ENCODE measurements around the gene NALCN.

Gene NALCN

DNA sequence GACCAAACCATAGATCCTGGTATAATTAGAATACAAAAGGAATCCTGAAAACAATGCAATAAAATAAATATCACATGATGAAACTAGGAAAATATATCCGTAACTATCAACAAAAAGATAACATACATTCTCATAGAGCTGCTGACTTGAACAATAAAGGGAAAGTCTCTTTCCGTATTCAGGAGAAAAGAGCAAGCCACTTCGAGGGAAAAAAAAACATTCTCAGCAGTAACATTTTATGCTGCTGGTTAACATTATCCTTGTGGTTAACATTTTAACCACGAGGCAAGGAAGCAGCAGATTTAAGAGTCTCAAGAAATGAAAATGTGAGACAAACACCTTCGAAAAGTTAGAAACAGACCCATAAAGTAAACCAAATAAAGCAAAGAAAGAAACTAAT, 25.8 kb downstream of the NALCN start:
- H3K36me3 ChIP-seq (ENCODE audit: control insufficient read depth in 1 of 2, insufficient read depth in 2 of 2, low read depth in 1 of 2, low read length in 2 of 2) = no peaks in the 10 kb centered on the region
- no peak overlapping the region for H4K91ac ChIP-seq (ENCODE audit: low read length)
- no peak overlapping the region for H3K18ac ChIP-seq (ENCODE audit: low read depth in 1 of 2, low read length in 2 of 2)
- H2BK15ac ChIP-seq (ENCODE audit: low read depth, poor library complexity, severe bottlenecking) = no peak overlapping the region
- H3K27ac ChIP-seq (ENCODE audit: low read length, poor library complexity, severe bottlenecking) = no peak overlapping the region
- H2AK5ac ChIP-seq (ENCODE audit: low read length, severe bottlenecking) = no peak overlapping the region
- H3K14ac ChIP-seq (ENCODE audit: low read length in 2 of 2) = no peak overlapping the region
- no peak overlapping the region for H2BK5ac ChIP-seq (ENCODE audit: low read depth, low read length, poor library complexity, severe bottlenecking)
- H3K4me1 ChIP-seq (ENCODE audit: control insufficient read depth, insufficient read depth, low read depth, low read length) = no peaks in the 10 kb centered on the region
- no peak overlapping the region for H2BK12ac ChIP-seq (ENCODE audit: low read length in 2 of 2)
- 23% methylated on average over 4 of the region's 5 CpGs for WGBS
- no peak overlapping the region for H3K4ac ChIP-seq (ENCODE audit: low read depth in 1 of 2, low read length in 2 of 2)
- no peaks in the 10 kb centered on the region for H3K9me3 ChIP-seq (ENCODE audit: control insufficient read depth, low read length)
- no peaks in the 10 kb centered on the region for H3K79me1 ChIP-seq (replicated peaks; ENCODE audit: low read length, poor library complexity, severe bottlenecking)
- no peak overlapping the region for H3K23ac ChIP-seq (ENCODE audit: low read length in 2 of 2)
- H4K8ac ChIP-seq (ENCODE audit: low read length) = no peak overlapping the region
- peak; percentile 58 for DNase-seq
- H3K4me3 ChIP-seq (ENCODE audit: insufficient read depth in 1 of 2, low read depth in 1 of 2, low read length in 2 of 2) = no peak overlapping the region
- no peak overlapping the region for H2BK120ac ChIP-seq (ENCODE audit: low read depth, low read length)
- no peak overlapping the region for H3K9ac ChIP-seq (ENCODE audit: low read length)
- H3K27me3 ChIP-seq (ENCODE audit: control insufficient read depth in 1 of 2, insufficient read depth in 1 of 2, low read length in 2 of 2) = no peaks in the 10 kb centered on the region
- peak overlapping the region; percentile 39 for H3K4me2 ChIP-seq (ENCODE audit: low read length, poor library complexity, severe bottlenecking)
- H2AFZ ChIP-seq (ENCODE audit: low read depth, low read length) = no peak overlapping the region

DNA sequence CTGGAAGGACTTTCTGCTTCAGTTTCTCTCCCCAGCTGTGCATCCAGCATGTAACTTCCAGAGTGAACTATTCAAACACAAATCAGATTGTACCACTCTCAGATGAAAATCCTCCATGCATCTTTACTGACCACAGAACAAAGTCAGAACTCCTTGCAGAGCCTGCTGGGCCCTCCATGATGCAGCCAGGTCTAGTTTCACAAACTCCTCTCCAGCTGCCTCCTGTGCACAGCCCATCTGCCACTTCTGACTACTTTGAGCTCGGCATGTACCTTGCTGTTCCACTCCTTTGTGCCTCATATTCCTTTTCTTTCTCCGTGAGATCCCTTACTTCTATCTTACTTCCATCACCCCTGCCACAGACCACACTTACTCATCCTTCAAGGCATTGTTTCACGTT, 31.4 kb downstream of the NALCN start:
- Histone ChIP-seq H4K91ac (ENCODE audit: low read length) (no peak overlapping the region), H2AFZ (ENCODE audit: low read depth, low read length) (no peak overlapping the region), H3K14ac (ENCODE audit: low read length in 2 of 2) (peak overlapping the region in 1 of 2 experiments; percentile 68), H2BK5ac (ENCODE audit: low read depth, low read length, poor library complexity, severe bottlenecking) (no peak overlapping the region), H3K9me3 (ENCODE audit: control insufficient read depth, low read length) (no peaks in the 10 kb centered on the region), H3K79me1 (replicated peaks; ENCODE audit: low read length, poor library complexity, severe bottlenecking) (no peaks in the 10 kb centered on the region), H4K8ac (ENCODE audit: low read length) (no peak overlapping the region), H2BK120ac (ENCODE audit: low read depth, low read length) (no peak overlapping the region), H3K27ac (ENCODE audit: low read length, poor library complexity, severe bottlenecking) (no peak overlapping the region), H3K18ac (ENCODE audit: low read depth in 1 of 2, low read length in 2 of 2) (no peak overlapping the region), H2BK12ac (ENCODE audit: low read length in 2 of 2) (peak overlapping the region in 1 of 2 experiments; percentile 71), H3K4me1 (ENCODE audit: control insufficient read depth, insufficient read depth, low read depth, low read length) (no peaks in the 10 kb centered on the region), H3K23ac (ENCODE audit: low read length in 2 of 2) (peak overlapping the region in 1 of 2 experiments; percentile 73), H2BK15ac (ENCODE audit: low read depth, poor library complexity, severe bottlenecking) (no peak overlapping the region), H3K9ac (ENCODE audit: low read length) (no peak overlapping the region), H3K4ac (ENCODE audit: low read depth in 1 of 2, low read length in 2 of 2) (no peak overlapping the region), H3K4me3 (ENCODE audit: insufficient read depth in 1 of 2, low read depth in 1 of 2, low read length in 2 of 2) (no peak overlapping the region), H3K36me3 (ENCODE audit: control insufficient read depth in 1 of 2, insufficient read depth in 2 of 2, low read depth in 1 of 2, low read length in 2 of 2) (no peaks in the 10 kb centered on the region), H3K4me2 (ENCODE audit: low read length, poor library complexity, severe bottlenecking) (no peak overlapping the region), H2AK5ac (ENCODE audit: low read length, severe bottlenecking) (no peak overlapping the region), H3K27me3 (ENCODE audit: control insufficient read depth in 1 of 2, insufficient read depth in 1 of 2, low read length in 2 of 2) (no peaks in the 10 kb centered on the region)
- DNase-seq = no peak
- 83% methylated on average over 3 of the region's 3 CpGs for WGBS

DNA sequence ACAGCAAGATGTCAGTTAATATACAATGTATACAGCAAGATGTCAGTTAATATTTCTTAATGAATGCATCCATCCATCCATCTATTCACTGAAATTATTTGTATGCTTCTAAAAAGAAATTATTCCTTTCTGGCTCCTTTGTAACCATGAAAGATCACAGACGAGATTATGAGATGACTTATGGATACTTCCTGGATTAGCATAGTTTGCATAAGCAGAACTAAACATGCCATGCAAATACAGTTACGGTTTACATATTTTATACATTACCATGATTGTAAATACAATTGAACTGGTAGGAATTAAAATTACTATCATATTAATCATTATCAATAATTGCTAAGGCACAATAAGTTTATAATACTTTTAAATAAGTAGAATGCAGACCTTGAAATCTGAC, 32.7 kb downstream of the NALCN start:
- no peaks in the 10 kb centered on the region for H3K27me3 ChIP-seq (ENCODE audit: control insufficient read depth in 1 of 2, insufficient read depth in 1 of 2, low read length in 2 of 2)
- H3K36me3 ChIP-seq (ENCODE audit: control insufficient read depth in 1 of 2, insufficient read depth in 2 of 2, low read depth in 1 of 2, low read length in 2 of 2) = no peaks in the 10 kb centered on the region
- no peak for DNase-seq
- H4K8ac ChIP-seq (ENCODE audit: low read length) = no peak overlapping the region
- no CpG with 5 or more reads among the region's 2 CpGs for WGBS
- H2AFZ ChIP-seq (ENCODE audit: low read depth, low read length) = no peak overlapping the region
- H3K9ac ChIP-seq (ENCODE audit: low read length) = no peak overlapping the region
- H2BK120ac ChIP-seq (ENCODE audit: low read depth, low read length) = no peak overlapping the region
- no peak overlapping the region for H3K4ac ChIP-seq (ENCODE audit: low read depth in 1 of 2, low read length in 2 of 2)
- no peak overlapping the region for H3K18ac ChIP-seq (ENCODE audit: low read depth in 1 of 2, low read length in 2 of 2)
- no peaks in the 10 kb centered on the region for H3K4me1 ChIP-seq (ENCODE audit: control insufficient read depth, insufficient read depth, low read depth, low read length)
- H3K4me3 ChIP-seq (ENCODE audit: insufficient read depth in 1 of 2, low read depth in 1 of 2, low read length in 2 of 2) = no peak overlapping the region
- no peak overlapping the region for H2AK5ac ChIP-seq (ENCODE audit: low read length, severe bottlenecking)
- H2BK5ac ChIP-seq (ENCODE audit: low read depth, low read length, poor library complexity, severe bottlenecking) = no peak overlapping the region
- no peak overlapping the region for H3K14ac ChIP-seq (ENCODE audit: low read length in 2 of 2)
- H2BK15ac ChIP-seq (ENCODE audit: low read depth, poor library complexity, severe bottlenecking) = no peak overlapping the region
- H2BK12ac ChIP-seq (ENCODE audit: low read length in 2 of 2) = no peak overlapping the region
- no peak overlapping the region for H3K23ac ChIP-seq (ENCODE audit: low read length in 2 of 2)
- H3K9me3 ChIP-seq (ENCODE audit: control insufficient read depth, low read length) = no peaks in the 10 kb centered on the region
- no peak overlapping the region for H3K27ac ChIP-seq (ENCODE audit: low read length, poor library complexity, severe bottlenecking)
- H3K79me1 ChIP-seq (replicated peaks; ENCODE audit: low read length, poor library complexity, severe bottlenecking) = no peaks in the 10 kb centered on the region
- no peak overlapping the region for H4K91ac ChIP-seq (ENCODE audit: low read length)
- no peak overlapping the region for H3K4me2 ChIP-seq (ENCODE audit: low read length, poor library complexity, severe bottlenecking)

DNA sequence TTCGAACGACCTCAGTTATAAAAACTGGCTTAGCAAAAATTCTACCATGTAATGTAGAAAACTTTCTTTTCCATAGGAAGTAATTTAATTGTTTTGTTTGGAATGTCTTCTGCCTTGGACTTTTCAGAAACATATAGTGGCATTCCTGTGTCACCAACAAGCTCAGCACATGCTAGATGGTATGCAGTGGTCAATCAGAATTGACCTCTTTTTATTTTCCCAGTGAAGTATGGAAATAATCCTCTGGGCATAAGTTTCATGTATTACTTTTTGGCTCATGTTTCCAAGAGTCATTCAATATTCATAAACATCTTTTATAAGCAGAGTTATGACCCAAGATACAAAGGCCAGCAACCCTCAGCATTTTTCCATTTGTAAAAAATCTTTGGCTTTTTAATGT, 33.6 kb downstream of the NALCN start:
- Histone ChIP-seq H3K9me3 (ENCODE audit: control insufficient read depth, low read length) (no peaks in the 10 kb centered on the region), H3K27ac (ENCODE audit: low read length, poor library complexity, severe bottlenecking) (no peak overlapping the region), H2BK12ac (ENCODE audit: low read length in 2 of 2) (no peak overlapping the region), H4K91ac (ENCODE audit: low read length) (no peak overlapping the region), H3K14ac (ENCODE audit: low read length in 2 of 2) (no peak overlapping the region), H3K4me3 (ENCODE audit: insufficient read depth in 1 of 2, low read depth in 1 of 2, low read length in 2 of 2) (no peak overlapping the region), H3K4me2 (ENCODE audit: low read length, poor library complexity, severe bottlenecking) (no peak overlapping the region), H2AK5ac (ENCODE audit: low read length, severe bottlenecking) (no peak overlapping the region), H3K18ac (ENCODE audit: low read depth in 1 of 2, low read length in 2 of 2) (no peak overlapping the region), H2AFZ (ENCODE audit: low read depth, low read length) (no peak overlapping the region), H2BK120ac (ENCODE audit: low read depth, low read length) (no peak overlapping the region), H3K4me1 (ENCODE audit: control insufficient read depth, insufficient read depth, low read depth, low read length) (no peaks in the 10 kb centered on the region), H3K4ac (ENCODE audit: low read depth in 1 of 2, low read length in 2 of 2) (no peak overlapping the region), H3K36me3 (ENCODE audit: control insufficient read depth in 1 of 2, insufficient read depth in 2 of 2, low read depth in 1 of 2, low read length in 2 of 2) (no peaks in the 10 kb centered on the region), H2BK5ac (ENCODE audit: low read depth, low read length, poor library complexity, severe bottlenecking) (no peak overlapping the region), H3K9ac (ENCODE audit: low read length) (no peak overlapping the region), H4K8ac (ENCODE audit: low read length) (no peak overlapping the region), H3K27me3 (ENCODE audit: control insufficient read depth in 1 of 2, insufficient read depth in 1 of 2, low read length in 2 of 2) (no peaks in the 10 kb centered on the region), H3K23ac (ENCODE audit: low read length in 2 of 2) (no peak overlapping the region), H3K79me1 (replicated peaks; ENCODE audit: low read length, poor library complexity, severe bottlenecking) (no peaks in the 10 kb centered on the region), H2BK15ac (ENCODE audit: low read depth, poor library complexity, severe bottlenecking) (no peak overlapping the region)
- no CpG with 5 or more reads among the region's 2 CpGs for whole genome bisulfite sequencing
- DNase-seq = no peak

All from mesenchymal stem cell (in vitro differentiated cells and primary cell).